ENCODE results near the gene SELENON. TPM values are rescaled to one million over a fixed set of nuclear protein-coding genes. Genes with fewer than 3 reads are reported as not detected.
A peak's percentile ranks its signal among the peaks of the same experiment; 100 is the strongest.
"Not testable (repeated sequence)": the region's sequence is repeated elsewhere in the genome, so short reads cannot be mapped to it uniquely, and the experiment has no call there.

SELENON gene
- total RNA-seq, 2 experiments from 2014 or later, result 13.7 to 14.4 TPM

DNA sequence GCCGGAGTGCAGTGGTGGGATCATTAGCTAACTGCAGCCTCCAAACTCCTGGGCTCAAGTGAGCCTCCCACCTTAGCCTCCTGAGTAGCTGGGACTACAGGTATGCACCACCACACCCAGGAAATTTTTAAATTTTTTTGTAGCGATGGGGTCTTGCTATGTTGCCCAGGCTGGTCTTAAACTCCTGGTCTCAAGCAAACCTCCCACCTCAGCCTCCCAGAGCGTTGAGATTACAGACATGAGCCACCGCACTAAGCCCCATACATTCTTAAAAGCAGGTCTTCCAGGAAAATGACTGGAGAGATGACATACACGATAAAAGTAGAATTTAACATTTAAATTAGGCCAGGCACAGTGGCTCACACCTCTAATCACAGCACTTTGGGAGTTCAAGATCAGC lies 33.2 kb downstream of the SELENON start:
- no peak for DNase-seq
- Mint-ChIP-seq H3K4me3 (no peak overlapping the region), H3K27me3 (no peaks in the 10 kb centered on the region), H3K4me1 (peaks cover 12% of the 10 kb centered on the region), H3K27ac (no peak overlapping the region), H3K36me3 (ENCODE audit: low read depth) (peaks cover 57% of the 10 kb centered on the region), H3K9me3 (no peaks in the 10 kb centered on the region)
- ChIA-PET POLR2A (interaction anchor here (0.6 kb wide), 1 partner anchor 23 kb away, joined by 3 read pairs; no protein-coding TSS in a partner anchor), CTCF (interaction anchor here (0.6 kb wide), 1 partner anchor 118 kb away, joined by 3 read pairs; no protein-coding TSS in a partner anchor)

GRCh38 chr1:25834894-25835293 lies 34.9 kb downstream of the SELENON start:
- H3K4me1 Mint-ChIP-seq, result peaks cover 12% of the 10 kb centered on the region
- DNase-seq, result no peak
- no peaks in the 10 kb centered on the region for H3K9me3 Mint-ChIP-seq
- no peaks in the 10 kb centered on the region for H3K27me3 Mint-ChIP-seq
- H3K27ac Mint-ChIP-seq, result no peak overlapping the region
- POLR2A ChIA-PET, result no interaction called here
- CTCF ChIA-PET, result interaction anchor here (1.0 to 1.1 kb wide), 2 partner anchors 13 to 61 kb away, joined by 3 read pairs; no protein-coding TSS in a partner anchor
- H3K36me3 Mint-ChIP-seq (ENCODE audit: low read depth), result peaks cover 45% of the 10 kb centered on the region
- H3K4me3 Mint-ChIP-seq, result no peak overlapping the region

- no peak for DNase-seq
- CTCF ChIA-PET, result no interaction called here
- Mint-ChIP-seq H3K36me3 (ENCODE audit: low read depth) (peaks cover 29% of the 10 kb centered on the region), H3K4me3 (no peak overlapping the region), H3K9me3 (no peaks in the 10 kb centered on the region), H3K27ac (no peak overlapping the region), H3K27me3 (no peaks in the 10 kb centered on the region), H3K4me1 (peaks cover 7% of the 10 kb centered on the region)
- POLR2A ChIA-PET, result no interaction called here
Measured at GRCh38 chr1:25836695-25837094, 36.7 kb downstream of the SELENON start.

DNA sequence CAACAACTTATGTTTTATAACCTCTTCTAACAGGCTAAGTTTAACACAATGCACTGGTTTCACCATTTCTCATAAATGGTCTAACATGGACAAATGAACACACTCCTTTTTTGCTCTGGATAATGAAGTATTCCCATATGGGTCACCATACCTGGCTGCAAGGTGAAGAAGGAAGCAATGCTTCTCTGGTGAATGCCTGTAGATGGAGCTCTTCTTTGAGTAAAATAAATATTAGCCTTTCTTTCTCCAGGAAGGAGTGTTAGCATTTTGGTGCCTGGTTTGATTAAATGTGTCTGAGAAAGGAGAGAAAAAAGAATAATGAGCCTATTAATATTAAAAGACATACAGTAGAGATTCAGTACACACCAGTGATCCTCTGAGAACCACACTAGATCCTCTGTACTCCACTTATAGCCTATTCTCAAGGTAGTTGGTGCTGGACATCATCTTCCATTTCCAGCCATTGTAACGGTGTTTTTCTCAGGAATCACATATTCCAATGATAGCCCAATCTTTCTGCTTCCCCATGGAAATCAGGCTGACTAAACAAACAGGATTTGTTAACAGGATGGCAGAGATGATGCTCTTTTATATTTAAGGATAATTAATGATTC lies 37.4 kb downstream of the SELENON start:
- H3K4me1 Mint-ChIP-seq, result peaks cover under 1% of the 10 kb centered on the region
- DNase-seq, result no peak
- POLR2A ChIA-PET, result no interaction called here
- H3K4me3 Mint-ChIP-seq, result no peak overlapping the region
- H3K27me3 Mint-ChIP-seq, result no peaks in the 10 kb centered on the region
- no peaks in the 10 kb centered on the region for H3K9me3 Mint-ChIP-seq
- H3K36me3 Mint-ChIP-seq (ENCODE audit: low read depth), result peaks cover 26% of the 10 kb centered on the region
- CTCF ChIA-PET, result interaction anchor here (0.5 kb wide), 1 partner anchor 392 kb away, joined by 4 read pairs; no protein-coding TSS in a partner anchor
- no peak overlapping the region for H3K27ac Mint-ChIP-seq

GRCh38 chr1:25839808-25840207 lies 39.8 kb downstream of the SELENON start:
- H3K4me1 Mint-ChIP-seq, DNase-seq, H3K4me3 Mint-ChIP-seq, POLR2A ChIA-PET, H3K9me3 Mint-ChIP-seq, H3K27me3 Mint-ChIP-seq, H3K27ac Mint-ChIP-seq: not testable (repeated sequence)
- peaks cover 10% of the 10 kb centered on the region for H3K36me3 Mint-ChIP-seq (ENCODE audit: low read depth)
- CTCF ChIA-PET, result interaction anchor here (0.6 to 1.3 kb wide), 2 partner anchors 17 to 113 kb away, joined by 3 to 4 read pairs; no protein-coding TSS in a partner anchor

GRCh38 chr1:25843483-25843882 lies 43.5 kb downstream of the SELENON start:
- no peaks in the 10 kb centered on the region for H3K27me3 Mint-ChIP-seq
- H3K36me3 Mint-ChIP-seq (ENCODE audit: low read depth), result peaks cover 3% of the 10 kb centered on the region

GRCh38 chr1:25844536-25845337 lies 44.7 kb downstream of the SELENON start:
- no peak for DNase-seq
- Mint-ChIP-seq H3K27ac (no peak overlapping the region), H3K9me3 (no peaks in the 10 kb centered on the region), H3K36me3 (ENCODE audit: low read depth) (peaks cover 3% of the 10 kb centered on the region), H3K27me3 (no peaks in the 10 kb centered on the region), H3K4me1 (no peaks in the 10 kb centered on the region), H3K4me3 (no peak overlapping the region)
- CTCF ChIA-PET, result interaction anchor here (0.6 to 1.5 kb wide), 4 partner anchors 9 to 233 kb away, joined by 3 to 7 read pairs (median 4); no protein-coding TSS in a partner anchor
- POLR2A ChIA-PET, result no interaction called here

More at GRCh38 chr1:25843483-25843882, 43.5 kb downstream of the SELENON start:
- no peak overlapping the region for H3K4me3 Mint-ChIP-seq
- no peak for DNase-seq
- no peaks in the 10 kb centered on the region for H3K9me3 Mint-ChIP-seq
- H3K27ac Mint-ChIP-seq, result no peak overlapping the region
- no peaks in the 10 kb centered on the region for H3K4me1 Mint-ChIP-seq
- ChIA-PET CTCF (interaction anchor here (0.7 kb wide), 1 partner anchor 24 kb away, joined by 3 read pairs; the partner anchor contains the start of gene MTFR1L), POLR2A (no interaction called here)

DNA sequence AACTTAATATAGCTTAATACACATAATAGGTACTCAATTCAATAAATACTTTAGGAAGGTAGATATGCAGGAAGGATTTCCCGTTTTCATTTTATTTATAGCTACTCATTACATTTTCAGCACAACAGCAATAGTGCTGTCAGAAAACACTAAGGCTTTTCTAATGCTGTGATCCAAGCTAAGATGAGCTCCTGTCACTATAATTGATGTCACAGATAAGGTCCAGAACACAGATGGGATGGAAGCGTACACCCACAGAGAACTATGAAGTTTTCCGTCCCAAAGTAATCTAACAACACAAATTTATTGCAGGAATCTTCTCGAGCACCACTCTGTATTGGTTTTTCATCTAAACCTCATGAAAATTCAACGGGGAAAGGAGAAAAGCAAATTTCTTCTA lies 45.7 kb downstream of the SELENON start:
- CTCF ChIA-PET, result interaction anchor here (0.7 kb wide), 1 partner anchor 50 kb away, joined by 4 read pairs; no protein-coding TSS in a partner anchor

DNA sequence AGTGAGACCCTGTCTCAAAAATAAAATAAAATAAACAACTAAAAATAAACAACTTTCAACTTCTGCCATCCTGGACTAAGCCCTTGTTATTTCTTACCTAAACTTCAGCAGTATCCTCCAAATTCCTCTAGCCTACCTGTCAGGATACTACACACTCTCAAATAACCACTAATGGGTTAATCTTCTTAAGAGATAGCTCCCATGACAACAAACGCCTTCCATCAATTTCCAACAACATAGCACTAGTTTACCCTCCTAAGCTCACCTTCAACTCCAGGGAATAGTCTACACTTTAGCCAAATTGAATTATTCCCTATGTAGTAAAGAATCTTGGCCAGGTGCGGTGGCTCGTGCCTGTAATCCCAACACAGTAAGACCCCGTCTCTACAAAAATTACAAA lies 47.9 kb downstream of the SELENON start:
- no peak overlapping the region for H3K27ac Mint-ChIP-seq
- H3K36me3 Mint-ChIP-seq (ENCODE audit: low read depth), result peaks cover 6% of the 10 kb centered on the region
- ChIA-PET POLR2A (no interaction called here), CTCF (interaction anchor here (0.7 to 1.6 kb wide), 4 partner anchors 13 to 152 kb away, joined by 3 to 4 read pairs (median 3); no protein-coding TSS in a partner anchor)
- DNase-seq, result no peak
- no peaks in the 10 kb centered on the region for H3K27me3 Mint-ChIP-seq
- H3K4me3 Mint-ChIP-seq, result no peak overlapping the region
- H3K4me1 Mint-ChIP-seq, result no peaks in the 10 kb centered on the region
- no peaks in the 10 kb centered on the region for H3K9me3 Mint-ChIP-seq

More for the DNA sequence above, 45.7 kb downstream of the SELENON start:
- DNase-seq, result no peak
- POLR2A ChIA-PET, result no interaction called here
- H3K9me3 Mint-ChIP-seq, result no peaks in the 10 kb centered on the region
- H3K4me1 Mint-ChIP-seq, result no peaks in the 10 kb centered on the region
- no peak overlapping the region for H3K27ac Mint-ChIP-seq
- peaks cover 3% of the 10 kb centered on the region for H3K36me3 Mint-ChIP-seq (ENCODE audit: low read depth)
- no peaks in the 10 kb centered on the region for H3K27me3 Mint-ChIP-seq
- H3K4me3 Mint-ChIP-seq, result no peak overlapping the region

DNA sequence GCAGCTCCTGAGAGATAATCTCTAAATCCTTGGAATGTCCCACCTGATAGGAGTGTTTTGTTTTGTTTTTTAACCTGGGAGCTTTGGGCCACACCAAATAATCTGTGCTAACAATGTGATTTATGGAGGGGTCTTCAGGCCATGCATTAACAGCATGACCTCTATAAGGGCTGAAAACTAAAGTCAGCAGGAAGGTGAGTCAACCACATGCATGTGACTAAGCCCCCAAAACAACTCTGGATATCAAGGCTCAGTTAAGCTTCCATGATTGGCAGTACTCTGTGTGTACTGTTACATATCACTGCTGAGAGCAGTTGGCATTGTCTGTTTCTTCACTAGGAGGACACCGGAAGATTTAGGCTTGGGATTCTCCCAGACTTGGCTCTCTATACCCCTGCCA lies 48.5 kb downstream of the SELENON start:
- H3K27me3 Mint-ChIP-seq, result no peaks in the 10 kb centered on the region
- ChIA-PET CTCF (interaction anchor here (0.7 to 1.4 kb wide), 3 partner anchors 14 to 151 kb away, joined by 3 read pairs; no protein-coding TSS in a partner anchor), POLR2A (no interaction called here)
- H3K4me1 Mint-ChIP-seq, result no peaks in the 10 kb centered on the region
- H3K9me3 Mint-ChIP-seq, result no peaks in the 10 kb centered on the region
- H3K4me3 Mint-ChIP-seq, result no peak overlapping the region
- DNase-seq, result no peak
- no peak overlapping the region for H3K27ac Mint-ChIP-seq
- H3K36me3 Mint-ChIP-seq (ENCODE audit: low read depth), result peaks cover 3% of the 10 kb centered on the region

DNA sequence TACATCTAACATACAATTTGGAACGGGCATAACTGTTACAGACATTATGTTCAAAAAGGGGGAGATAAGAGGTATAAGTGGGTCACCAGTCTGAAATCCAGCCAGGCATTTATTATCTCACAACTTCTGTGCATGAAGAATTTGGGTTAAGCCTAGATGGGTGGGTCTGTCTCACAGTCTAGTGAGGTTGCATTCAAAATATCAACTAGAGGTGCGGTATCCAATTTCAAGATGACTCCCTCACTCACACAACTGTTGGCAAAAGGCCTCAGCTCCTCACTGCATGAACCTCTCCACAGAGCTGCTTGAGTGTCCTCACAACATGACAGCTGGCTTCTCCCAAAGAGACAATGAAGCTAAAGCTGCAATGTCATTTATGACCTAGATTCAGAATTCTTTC lies 54.6 kb downstream of the SELENON start:
- ChIA-PET CTCF (interaction anchor here (0.6 kb wide), 1 partner anchor 14 kb away, joined by 5 read pairs; no protein-coding TSS in a partner anchor), POLR2A (interaction anchor here (0.6 kb wide), 1 partner anchor 282 kb away, joined by 4 read pairs; no protein-coding TSS in a partner anchor)

GRCh38 chr1:25856856-25857255 lies 56.9 kb downstream of the SELENON start:
- CTCF ChIA-PET, result interaction anchor here (0.6 to 1.3 kb wide), 4 partner anchors 11 to 1296 kb away, joined by 3 to 5 read pairs (median 4); no protein-coding TSS in a partner anchor
- peaks cover 29% of the 10 kb centered on the region for H3K4me1 Mint-ChIP-seq

More for the DNA sequence above, 54.6 kb downstream of the SELENON start:
- no peak for DNase-seq
- H3K4me3 Mint-ChIP-seq, result no peak overlapping the region
- no peak overlapping the region for H3K27ac Mint-ChIP-seq
- peaks cover 17% of the 10 kb centered on the region for H3K4me1 Mint-ChIP-seq
- H3K27me3 Mint-ChIP-seq, result no peaks in the 10 kb centered on the region
- peaks cover 2% of the 10 kb centered on the region for H3K36me3 Mint-ChIP-seq (ENCODE audit: low read depth)
- H3K9me3 Mint-ChIP-seq, result no peaks in the 10 kb centered on the region

DNA sequence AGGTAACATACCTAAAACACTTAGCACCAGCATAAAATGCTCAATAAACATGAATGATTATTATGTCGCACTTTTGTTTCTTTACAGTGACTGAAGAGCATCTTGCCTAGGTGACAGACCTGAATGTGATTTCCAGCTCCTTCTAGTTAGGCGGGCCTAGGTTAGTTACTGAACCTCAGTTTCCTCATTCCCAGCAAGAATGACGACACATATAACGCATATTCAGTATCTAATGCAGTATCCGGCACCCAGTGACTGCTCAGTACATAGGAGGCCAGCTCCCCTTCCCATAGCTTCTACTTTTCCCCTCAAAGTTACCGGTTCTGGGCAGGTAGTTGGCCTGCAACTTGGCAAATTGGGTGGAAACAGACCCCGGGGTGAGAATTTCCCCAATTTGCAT lies 58.5 kb downstream of the SELENON start:
- H3K27me3 Mint-ChIP-seq, result no peaks in the 10 kb centered on the region
- POLR2A ChIA-PET, result no interaction called here
- DNase-seq, result no peak
- CTCF ChIA-PET, result no interaction called here
- H3K4me1 Mint-ChIP-seq, result peaks cover 29% of the 10 kb centered on the region
- peak overlapping the region; percentile 87 for H3K27ac Mint-ChIP-seq
- no peaks in the 10 kb centered on the region for H3K36me3 Mint-ChIP-seq (ENCODE audit: low read depth)
- H3K9me3 Mint-ChIP-seq, result no peaks in the 10 kb centered on the region
- peak overlapping the region; percentile 93 for H3K4me3 Mint-ChIP-seq

More at GRCh38 chr1:25856856-25857255, 56.9 kb downstream of the SELENON start:
- Mint-ChIP-seq H3K27ac (no peak overlapping the region), H3K36me3 (ENCODE audit: low read depth) (peaks cover 2% of the 10 kb centered on the region), H3K9me3 (no peaks in the 10 kb centered on the region), H3K4me3 (no peak overlapping the region), H3K27me3 (no peaks in the 10 kb centered on the region)
- POLR2A ChIA-PET, result interaction anchor here (0.6 kb wide), 2 partner anchors 15 to 23 kb away, joined by 3 to 6 read pairs; no protein-coding TSS in a partner anchor
- no peak for DNase-seq

Measured in activated CD4-positive, alpha-beta T cell treated with anti-CD3 and anti-CD28 coated beads, Interleukin-2, amount 10 ng/mL, durations not matched to agents 7 days and 5 days (primary cell).